H9 (cell line): ENCODE results near the gene SAMM50. TPM values are rescaled to one million over a fixed set of nuclear protein-coding genes. Genes with fewer than 3 reads are reported as not detected.

Experiments
- DNase-seq: peaks from one replicate; pipeline ENCODE4 v3.0.0-alpha.2; 2017
- H2AFZ ChIP-seq: one replicate; pipeline ENCODE4 v1.6.1; 2013; ENCODE audit warnings: mild to moderate bottlenecking, low read length, control low read depth, moderate library complexity
- H2AK5ac ChIP-seq: 2 replicates; pipeline ENCODE4 v1.6.1; 2013; ENCODE audit warnings: low read length, control low read depth, mixed read lengths; ENCODE audit not compliant: insufficient read length
- H2BK120ac ChIP-seq: one replicate; pipeline ENCODE4 v1.6.1; 2013; ENCODE audit warnings: low read depth, mild to moderate bottlenecking, low read length, control low read depth, inconsistent platforms; ENCODE audit not compliant: poor library complexity, severe bottlenecking
- H2BK12ac ChIP-seq: 2 replicates; pipeline ENCODE4 v1.6.1; 2013; ENCODE audit warnings: low read length, control low read depth, mixed read lengths, low read depth; ENCODE audit not compliant: insufficient read length
- H2BK15ac ChIP-seq: 2 replicates; pipeline ENCODE4 v1.6.1; 2013; ENCODE audit warnings: low read depth, low read length, control low read depth
- H2BK20ac ChIP-seq: one replicate; pipeline ENCODE4 v1.6.1; 2013; ENCODE audit warnings: low read depth, mild to moderate bottlenecking, low read length, control low read depth, inconsistent platforms; ENCODE audit not compliant: poor library complexity, severe bottlenecking
- H2BK5ac ChIP-seq: 2 replicates; pipeline ENCODE4 v1.6.1; 2013; ENCODE audit warnings: low read length, control low read depth, mixed read lengths; ENCODE audit not compliant: insufficient read length
- H3K14ac ChIP-seq: 2 replicates; pipeline ENCODE4 v1.6.1; 2013; ENCODE audit warnings: low read length, control low read depth; ENCODE audit not compliant: insufficient read depth
- H3K18ac ChIP-seq: 2 replicates; pipeline ENCODE4 v1.6.1; 2013; ENCODE audit warnings: low read depth, mild to moderate bottlenecking, mixed read lengths, low read length, control low read depth; ENCODE audit not compliant: insufficient read length
- H3K23ac ChIP-seq: 2 replicates; pipeline ENCODE4 v1.6.1; 2013; ENCODE audit warnings: low read length, control low read depth, mixed read lengths, low read depth; ENCODE audit not compliant: insufficient read length
- H3K23me2 ChIP-seq: 2 replicates; pipeline ENCODE4 v1.6.1; 2013; ENCODE audit warnings: low read depth, mild to moderate bottlenecking, mixed read lengths, low read length, control low read depth; ENCODE audit not compliant: insufficient read length, poor library complexity, severe bottlenecking
- H3K27ac ChIP-seq: 2 replicates; pipeline ENCODE4 v1.5.1; 2013; ENCODE audit warnings: low read length, control low read depth, mixed read lengths, low read depth; ENCODE audit not compliant: insufficient read length
- H3K27me3 ChIP-seq: 2 replicates; pipeline ENCODE4 v1.6.1; 2013; ENCODE audit warnings: low read length, control low read depth, inconsistent platforms; ENCODE audit not compliant: insufficient read depth
- H3K4ac ChIP-seq: 2 replicates; pipeline ENCODE4 v1.6.1; 2013; ENCODE audit warnings: low read depth, mild to moderate bottlenecking, control low read depth, inconsistent platforms, low read length, moderate library complexity
- H3K4me1 ChIP-seq: 2 replicates; pipeline ENCODE4 v1.6.1; 2013; ENCODE audit warnings: low read length, control low read depth, inconsistent platforms; ENCODE audit not compliant: insufficient read depth
- H3K4me2 ChIP-seq: 2 replicates; pipeline ENCODE4 v1.6.1; 2013; ENCODE audit warnings: low read length, control low read depth, mixed read lengths; ENCODE audit not compliant: insufficient read length, insufficient read depth
- H3K56ac ChIP-seq: 2 replicates; pipeline ENCODE4 v1.6.1; 2013; ENCODE audit warnings: low read depth, mild to moderate bottlenecking, mixed read lengths, low read length, control low read depth; ENCODE audit not compliant: insufficient read length
- H3K79me1 ChIP-seq: 2 replicates; pipeline ENCODE4 v1.6.1; 2013; ENCODE audit warnings: low read depth, mild to moderate bottlenecking, moderate library complexity, low read length, control low read depth, inconsistent platforms; ENCODE audit not compliant: insufficient read depth, poor library complexity, severe bottlenecking
- H3K79me2 ChIP-seq: 2 replicates; pipeline ENCODE4 v1.6.1; 2013; ENCODE audit warnings: low read length, control low read depth, inconsistent platforms; ENCODE audit not compliant: insufficient read depth
- H3K9ac ChIP-seq: 2 replicates; pipeline ENCODE4 v1.6.1; 2013; ENCODE audit warnings: low read length, control low read depth, mixed read lengths; ENCODE audit not compliant: insufficient read length; ENCODE audit errors: extremely low read depth
- H3K9me3 ChIP-seq: one replicate; pipeline ENCODE4 v1.6.1; 2013; ENCODE audit warnings: low read depth, low read length, inconsistent platforms; ENCODE audit not compliant: control insufficient read depth
- H3T11ph ChIP-seq: one replicate; pipeline ENCODE4 v1.6.1; 2013; ENCODE audit warnings: mild to moderate bottlenecking, low read length, control low read depth, inconsistent platforms
- H4K20me1 ChIP-seq: one replicate; pipeline ENCODE4 v1.6.1; 2013; ENCODE audit not compliant: control insufficient read depth, insufficient read length, insufficient read depth
- H4K5ac ChIP-seq: 2 replicates; pipeline ENCODE4 v1.6.1; 2013; ENCODE audit warnings: low read depth, mild to moderate bottlenecking, mixed read lengths, low read length, control low read depth; ENCODE audit not compliant: insufficient read length
- H4K8ac ChIP-seq: replicated peaks from 2 replicates; pipeline ENCODE4 v1.6.1; 2013; ENCODE audit warnings: low read length, control low read depth, mixed read lengths, low read depth; ENCODE audit not compliant: insufficient read length
- H4K91ac ChIP-seq: 2 replicates; pipeline ENCODE4 v1.6.1; 2013; ENCODE audit warnings: low read depth, mild to moderate bottlenecking, moderate library complexity, mixed read lengths, low read length, control low read depth; ENCODE audit not compliant: insufficient read length
- H3K27ac Mint-ChIP-seq, 3 experiments: 2 replicates in 2 of 3; 3 replicates in 1 of 3; pipeline ENCODE4 v1.8.0; 2020 to 2021; ENCODE audit warnings: mixed read lengths in 3 of 3, mild to moderate bottlenecking in 1 of 3, moderate library complexity in 1 of 3
- H3K27me3 Mint-ChIP-seq: 2 replicates; pipeline ENCODE4 v1.8.0; 2021; ENCODE audit warnings: low read depth, mild to moderate bottlenecking, moderate library complexity, mixed read lengths
- H3K36me3 Mint-ChIP-seq, 3 experiments: 2 replicates in 2 of 3; 3 replicates in 1 of 3; pipeline ENCODE4 v1.8.0; 2020 to 2021; ENCODE audit warnings: low read depth in 3 of 3, mixed read lengths in 3 of 3; ENCODE audit not compliant: insufficient read depth in 1 of 3
- H3K4me1 Mint-ChIP-seq, 2 experiments: 2 replicates each; pipeline ENCODE4 v1.8.0; 2020; ENCODE audit warnings: mixed read lengths in 2 of 2
- H3K4me3 Mint-ChIP-seq, 2 experiments: 2 replicates in 1 of 2; 3 replicates in 1 of 2; pipeline ENCODE4 v1.8.0; 2020 to 2021; ENCODE audit warnings: mild to moderate bottlenecking in 2 of 2, mixed read lengths in 2 of 2, moderate library complexity in 1 of 2
- H3K9me3 Mint-ChIP-seq, 2 experiments: 2 replicates in 1 of 2; 3 replicates in 1 of 2; pipeline ENCODE4 v1.8.0; 2020; ENCODE audit warnings: mild to moderate bottlenecking in 2 of 2, mixed read lengths in 2 of 2, moderate library complexity in 1 of 2
- CTCF ChIP-seq: fragments of 200-600 bp; sonication (generic); conservative IDR thresholded peaks from 3 replicates; pipeline ENCODE4 v1.8.0; 2021; ENCODE audit warnings: antibody characterized with exemption, mild to moderate bottlenecking
- WGBS: extraction: QIAGEN DNeasy Blood & Tissue Kit; methylation state at CpG from one replicate; pipeline ENCODE4 v1.1.7; 2013; ENCODE audit warnings: missing lambda C conversion rate, low lambda C conversion rate, mixed read lengths; ENCODE audit not compliant: insufficient read length; ENCODE audit errors: extremely low coverage; 5-methylcytosine and 5-hydroxymethylcytosine counted together
- total RNA-seq: library from RNA; stranded (reverse); gene quantifications from 2 replicates; pipeline ENCODE4 v1.2.1, GENCODE V29; 2021

Gene SAMM50
- total RNA-seq, 1 experiment from 2014 or later, result 57.2 TPM

- no peak overlapping the region for H3K23ac ChIP-seq
- no CpG with 5 or more reads among the region's 4 CpGs for WGBS
- no peaks in the 10 kb centered on the region for H3K27me3 ChIP-seq
- Mint-ChIP-seq H3K36me3 (peaks cover 69 to 87% (median 80%) of the 10 kb centered on the region in 3 experiments), H3K27me3 (no peaks in the 10 kb centered on the region), H3K27ac (no peak overlapping the region; a peak in 1 of 7 replicates), H3K4me1 (peaks cover 0 to 5% of the 10 kb centered on the region in 2 experiments; a peak in 1 of 4 replicates), H3K9me3 (no peaks in the 10 kb centered on the region), H3K4me3 (no peak overlapping the region)
- H3K4me1 ChIP-seq, result no peaks in the 10 kb centered on the region
- no peaks in the 10 kb centered on the region for H3K79me1 ChIP-seq
- no peak overlapping the region for H2BK120ac ChIP-seq
- no peak overlapping the region for H3K18ac ChIP-seq
- no peaks in the 10 kb centered on the region for H3K79me2 ChIP-seq
- no peak overlapping the region for H3K14ac ChIP-seq
- no peak overlapping the region for H3K4ac ChIP-seq
- H4K20me1 ChIP-seq, result peaks cover 2% of the 10 kb centered on the region
- no peak for DNase-seq
- no peak overlapping the region for H4K91ac ChIP-seq
- H2AFZ ChIP-seq, result no peak overlapping the region
- no peak overlapping the region for H3T11ph ChIP-seq
- no peak overlapping the region for H3K9ac ChIP-seq
- no peak overlapping the region for H2BK15ac ChIP-seq
- H3K56ac ChIP-seq, result no peak overlapping the region
- H2AK5ac ChIP-seq, result no peak overlapping the region
- H2BK12ac ChIP-seq, result no peak overlapping the region
- H2BK20ac ChIP-seq, result no peak overlapping the region
- H3K27ac ChIP-seq, result no peak overlapping the region
- H2BK5ac ChIP-seq, result no peak overlapping the region
- no peak overlapping the region for H4K5ac ChIP-seq
- no peak overlapping the region for H4K8ac ChIP-seq
- H3K23me2 ChIP-seq, result no peaks in the 10 kb centered on the region
- H3K4me2 ChIP-seq, result no peak overlapping the region
- no peaks in the 10 kb centered on the region for H3K9me3 ChIP-seq
- no peak for TF ChIP-seq CTCF
Observed at GRCh38 chr22:43931771-43932170, 23.5 kb upstream of the SAMM50 start.
